ENCODE measurements around the gene CYSTM1.

DNA sequence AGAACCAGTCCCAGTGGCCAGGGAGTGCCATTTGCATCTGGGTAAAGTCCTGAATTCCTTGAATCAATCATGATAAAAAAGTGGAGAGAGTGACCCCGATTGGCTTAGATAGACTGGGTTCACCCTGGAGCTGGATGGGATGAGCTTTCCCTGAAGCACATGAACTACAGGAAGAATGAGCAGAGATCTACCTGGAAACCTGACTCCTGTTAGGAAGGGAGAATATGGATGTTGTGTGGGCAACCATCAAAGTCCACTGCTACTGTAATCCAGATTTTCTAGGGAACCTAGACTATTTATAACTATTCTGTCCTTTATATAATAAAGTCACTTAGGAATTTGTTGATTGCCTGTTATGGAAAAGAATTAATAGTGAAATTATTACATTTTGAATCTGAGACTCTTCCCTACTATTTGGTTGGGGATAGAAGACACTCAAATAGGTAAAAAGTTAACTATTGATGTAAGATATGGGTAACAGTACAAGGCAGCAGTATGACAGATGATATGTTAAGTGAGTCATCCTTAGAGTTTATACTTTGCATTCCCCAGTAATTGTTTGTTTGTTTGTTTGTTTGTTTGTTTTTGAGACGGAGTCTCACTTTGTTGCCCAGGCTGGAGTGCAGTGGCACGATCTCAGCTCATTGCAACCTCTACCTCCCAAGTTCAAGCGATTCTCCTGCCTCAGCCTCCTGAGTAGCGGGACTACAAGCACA is 17.9 kb downstream of the CYSTM1 start:
- TF ChIP-seq POLR2A (IDR thresholded peaks at IDR 0.05; ENCODE audit: low read length) (no peak), EP300 (IDR thresholded peaks at IDR 0.05) (no peak), CTCF (IDR thresholded peaks at IDR 0.05) (no peak), HDAC2 (IDR thresholded peaks at IDR 0.05) (no peak), BHLHE40 (IDR thresholded peaks at IDR 0.05; ENCODE audit: low read depth, low read length) (no peak), RARB (CRISPR knock-in tag; IDR thresholded peaks at IDR 0.05) (no peak), SMC3 (IDR thresholded peaks at IDR 0.05) (no peak)
- TF ChIP-seq, protein P1, sequence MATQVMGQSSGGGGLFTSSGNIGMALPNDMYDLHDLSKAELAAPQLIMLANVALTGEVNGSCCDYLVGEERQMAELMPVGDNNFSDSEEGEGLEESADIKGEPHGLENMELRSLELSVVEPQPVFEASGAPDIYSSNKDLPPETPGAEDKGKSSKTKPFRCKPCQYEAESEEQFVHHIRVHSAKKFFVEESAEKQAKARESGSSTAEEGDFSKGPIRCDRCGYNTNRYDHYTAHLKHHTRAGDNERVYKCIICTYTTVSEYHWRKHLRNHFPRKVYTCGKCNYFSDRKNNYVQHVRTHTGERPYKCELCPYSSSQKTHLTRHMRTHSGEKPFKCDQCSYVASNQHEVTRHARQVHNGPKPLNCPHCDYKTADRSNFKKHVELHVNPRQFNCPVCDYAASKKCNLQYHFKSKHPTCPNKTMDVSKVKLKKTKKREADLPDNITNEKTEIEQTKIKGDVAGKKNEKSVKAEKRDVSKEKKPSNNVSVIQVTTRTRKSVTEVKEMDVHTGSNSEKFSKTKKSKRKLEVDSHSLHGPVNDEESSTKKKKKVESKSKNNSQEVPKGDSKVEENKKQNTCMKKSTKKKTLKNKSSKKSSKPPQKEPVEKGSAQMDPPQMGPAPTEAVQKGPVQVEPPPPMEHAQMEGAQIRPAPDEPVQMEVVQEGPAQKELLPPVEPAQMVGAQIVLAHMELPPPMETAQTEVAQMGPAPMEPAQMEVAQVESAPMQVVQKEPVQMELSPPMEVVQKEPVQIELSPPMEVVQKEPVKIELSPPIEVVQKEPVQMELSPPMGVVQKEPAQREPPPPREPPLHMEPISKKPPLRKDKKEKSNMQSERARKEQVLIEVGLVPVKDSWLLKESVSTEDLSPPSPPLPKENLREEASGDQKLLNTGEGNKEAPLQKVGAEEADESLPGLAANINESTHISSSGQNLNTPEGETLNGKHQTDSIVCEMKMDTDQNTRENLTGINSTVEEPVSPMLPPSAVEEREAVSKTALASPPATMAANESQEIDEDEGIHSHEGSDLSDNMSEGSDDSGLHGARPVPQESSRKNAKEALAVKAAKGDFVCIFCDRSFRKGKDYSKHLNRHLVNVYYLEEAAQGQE (IDR thresholded peaks at IDR 0.05) = no peak
- TF ChIP-seq, protein P2, sequence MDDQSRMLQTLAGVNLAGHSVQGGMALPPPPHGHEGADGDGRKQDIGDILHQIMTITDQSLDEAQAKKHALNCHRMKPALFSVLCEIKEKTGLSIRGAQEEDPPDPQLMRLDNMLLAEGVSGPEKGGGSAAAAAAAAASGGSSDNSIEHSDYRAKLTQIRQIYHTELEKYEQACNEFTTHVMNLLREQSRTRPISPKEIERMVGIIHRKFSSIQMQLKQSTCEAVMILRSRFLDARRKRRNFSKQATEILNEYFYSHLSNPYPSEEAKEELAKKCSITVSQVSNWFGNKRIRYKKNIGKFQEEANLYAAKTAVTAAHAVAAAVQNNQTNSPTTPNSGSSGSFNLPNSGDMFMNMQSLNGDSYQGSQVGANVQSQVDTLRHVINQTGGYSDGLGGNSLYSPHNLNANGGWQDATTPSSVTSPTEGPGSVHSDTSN (IDR thresholded peaks at IDR 0.05) = no peak
- TF ChIP-seq, protein P3, sequence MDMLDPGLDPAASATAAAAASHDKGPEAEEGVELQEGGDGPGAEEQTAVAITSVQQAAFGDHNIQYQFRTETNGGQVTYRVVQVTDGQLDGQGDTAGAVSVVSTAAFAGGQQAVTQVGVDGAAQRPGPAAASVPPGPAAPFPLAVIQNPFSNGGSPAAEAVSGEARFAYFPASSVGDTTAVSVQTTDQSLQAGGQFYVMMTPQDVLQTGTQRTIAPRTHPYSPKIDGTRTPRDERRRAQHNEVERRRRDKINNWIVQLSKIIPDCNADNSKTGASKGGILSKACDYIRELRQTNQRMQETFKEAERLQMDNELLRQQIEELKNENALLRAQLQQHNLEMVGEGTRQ (IDR thresholded peaks at IDR 0.05) = no peak

Measured in A549 (cell line).